ENCODE results near the gene EVA1A.

The EVA1A gene

GRCh38 chr2:75562513-75562864, 1.8 kb upstream of the EVA1A start:
- no peak for DNase-seq

- DNase-seq = no peak
Observed at GRCh38 chr2:75561566-75562512, 1.1 kb upstream of the EVA1A start.

- peak; percentile 57 for DNase-seq
Observed at GRCh38 chr2:75560022-75560767, 544 bp downstream of the EVA1A start.

- DNase-seq = no peak
Observed at GRCh38 chr2:75559680-75560021, 1.1 kb downstream of the EVA1A start.

GRCh38 chr2:75558786-75559679, 1.7 kb downstream of the EVA1A start:
- no peak for DNase-seq

- DNase-seq = no peak
Observed at GRCh38 chr2:75558136-75558535, 2.6 kb downstream of the EVA1A start.

- no peak for DNase-seq
Observed at GRCh38 chr2:75557474-75558133, 3.1 kb downstream of the EVA1A start.

DNA sequence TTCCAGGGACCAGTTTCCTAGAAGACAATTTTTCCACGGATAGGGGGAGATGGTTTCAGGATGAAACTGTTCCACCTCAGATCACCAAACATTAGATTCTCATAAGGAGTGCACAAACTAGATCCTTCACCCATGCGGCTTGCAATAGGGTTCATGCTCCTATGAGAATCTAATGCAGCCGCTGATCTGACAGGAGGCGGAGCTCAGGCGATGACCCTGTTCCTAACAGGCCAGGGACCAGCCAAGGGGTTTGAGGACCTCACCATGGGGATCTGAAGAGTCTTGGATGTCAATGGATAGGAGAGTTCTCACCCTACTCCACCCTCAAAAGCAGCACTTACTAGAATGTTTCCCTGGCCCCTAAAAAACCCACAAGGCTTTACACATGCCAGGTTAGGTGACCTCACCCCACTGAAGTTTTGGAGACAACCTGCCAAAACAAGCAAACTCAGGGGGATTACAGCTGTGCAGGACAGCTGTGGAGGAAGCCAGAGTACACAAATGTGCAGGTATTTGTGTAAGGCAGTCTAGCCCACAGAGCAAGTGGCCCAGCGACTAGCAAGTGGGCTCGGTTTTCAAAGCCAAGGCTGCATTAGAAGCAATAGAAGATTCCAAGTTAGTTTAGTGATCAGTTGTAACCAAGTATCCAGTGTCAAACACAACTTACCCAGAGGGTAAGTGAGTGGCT, 3.9 kb downstream of the EVA1A start:
- no peak for DNase-seq

DNA sequence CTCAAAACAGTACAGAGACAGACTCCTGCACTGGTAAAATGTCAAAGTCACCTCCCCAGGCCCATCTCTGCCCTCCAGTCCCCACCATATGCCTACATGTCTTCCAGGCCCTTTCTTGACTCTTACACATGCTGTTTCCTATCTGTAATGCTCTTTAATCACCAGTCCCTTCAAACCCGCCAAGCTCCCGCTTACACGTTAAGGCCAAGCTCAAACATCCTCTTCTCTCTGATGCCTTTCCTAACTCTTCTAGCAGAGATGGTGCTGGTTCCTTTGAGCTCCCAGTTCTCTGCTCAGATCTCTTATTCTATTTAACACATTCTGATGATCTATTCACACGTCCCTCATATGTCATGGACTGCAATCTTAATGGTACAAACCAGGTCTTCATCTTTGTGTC, 5.0 kb downstream of the EVA1A start:
- DNase-seq = no peak

DNA sequence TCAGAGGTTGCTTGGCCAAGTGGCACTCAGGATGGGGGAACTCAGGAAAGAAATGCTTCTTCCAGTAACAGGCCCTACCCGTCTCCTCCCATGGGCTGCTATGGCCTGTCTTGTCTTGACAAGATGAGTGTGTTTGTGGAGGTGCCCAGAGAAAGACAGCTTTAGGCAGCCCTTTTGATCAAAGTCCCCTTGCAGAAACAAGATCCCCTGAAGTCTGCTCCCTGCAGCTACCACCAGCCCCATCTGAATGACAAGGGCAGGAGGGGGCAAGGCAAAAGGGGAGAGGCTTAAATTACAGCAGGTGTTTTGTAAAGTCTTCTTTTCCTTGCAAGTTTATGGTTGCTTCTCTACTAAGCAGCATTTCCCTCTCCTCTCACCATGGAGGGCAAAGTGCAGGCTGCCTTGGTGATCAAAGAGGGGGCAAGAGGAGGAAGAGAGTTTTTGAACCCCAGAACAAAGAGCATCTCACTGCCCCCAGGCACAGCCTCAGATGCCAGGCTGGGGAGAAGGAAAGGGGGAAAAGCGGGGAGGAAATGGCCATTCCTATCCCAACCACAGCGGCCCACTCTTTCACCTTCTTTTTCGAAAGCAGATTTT, 6.7 kb downstream of the EVA1A start:
- no peak for DNase-seq

- DNase-seq = no peak
Observed at GRCh38 chr2:75552222-75552621, 8.5 kb downstream of the EVA1A start.

DNA sequence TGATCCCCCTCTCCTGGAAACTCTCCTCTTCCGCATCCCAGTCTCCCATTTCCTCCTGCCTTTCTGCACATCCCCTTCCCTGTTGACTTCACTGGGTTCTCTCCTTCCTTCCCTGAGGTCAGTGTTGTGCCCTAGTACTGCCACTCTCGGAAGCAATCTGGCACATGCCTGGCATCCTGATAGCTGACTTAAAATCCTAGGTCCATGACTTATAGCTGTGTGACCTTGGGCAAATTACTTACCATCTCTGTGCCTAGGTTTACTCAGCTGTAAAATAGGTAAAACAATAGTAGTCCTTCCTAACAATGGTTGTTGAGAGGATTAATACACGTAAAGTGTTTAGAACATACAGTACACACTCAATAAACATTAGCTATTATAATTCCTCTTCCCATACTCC, 9.3 kb downstream of the EVA1A start:
- no peak for DNase-seq

DNA sequence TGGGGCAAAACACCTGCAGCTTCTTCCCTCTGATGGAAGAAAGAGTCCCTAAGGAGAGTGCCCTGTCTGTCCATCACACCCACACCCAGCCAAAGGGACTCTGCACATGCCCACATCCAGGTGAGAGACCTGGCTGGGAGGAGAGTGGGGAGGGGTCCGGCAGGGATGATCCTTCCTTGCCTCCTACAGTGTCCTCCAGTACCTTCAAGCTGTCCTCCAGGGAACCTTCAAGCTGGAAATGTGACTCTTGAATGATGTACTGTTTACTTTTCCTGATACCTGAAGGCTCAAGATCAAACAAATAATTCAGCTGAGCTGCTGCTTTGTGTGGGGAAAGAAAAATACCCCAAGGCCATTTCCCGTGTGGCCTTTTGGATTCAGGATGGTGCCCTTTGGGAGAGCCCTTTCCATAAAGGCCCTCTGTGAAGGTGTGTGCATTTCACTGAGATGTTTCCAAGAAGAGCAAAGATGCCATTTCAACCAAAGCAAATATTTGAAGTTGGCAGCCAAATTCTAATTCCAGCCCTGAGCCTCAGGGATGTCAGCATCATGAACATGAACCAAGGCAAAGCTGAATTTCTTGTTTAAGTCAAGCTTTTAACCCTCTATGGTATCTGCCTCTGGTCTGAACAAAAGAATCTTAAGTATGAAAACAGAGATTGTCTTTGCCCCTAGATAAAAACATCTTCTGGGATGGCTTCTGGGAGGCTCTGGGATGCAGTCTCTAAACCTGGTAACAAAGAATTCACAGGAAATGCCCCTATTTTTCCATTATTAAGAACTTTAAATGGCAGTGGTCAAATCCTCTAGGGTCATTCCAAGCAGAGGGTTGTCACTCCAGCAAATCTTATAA, 11.1 kb downstream of the EVA1A start:
- no peak for DNase-seq

- DNase-seq = no peak
Observed at GRCh38 chr2:75548036-75548573, 12.6 kb downstream of the EVA1A start.

- DNase-seq = no peak
Observed at GRCh38 chr2:75547345-75548035, 13.2 kb downstream of the EVA1A start.

DNA sequence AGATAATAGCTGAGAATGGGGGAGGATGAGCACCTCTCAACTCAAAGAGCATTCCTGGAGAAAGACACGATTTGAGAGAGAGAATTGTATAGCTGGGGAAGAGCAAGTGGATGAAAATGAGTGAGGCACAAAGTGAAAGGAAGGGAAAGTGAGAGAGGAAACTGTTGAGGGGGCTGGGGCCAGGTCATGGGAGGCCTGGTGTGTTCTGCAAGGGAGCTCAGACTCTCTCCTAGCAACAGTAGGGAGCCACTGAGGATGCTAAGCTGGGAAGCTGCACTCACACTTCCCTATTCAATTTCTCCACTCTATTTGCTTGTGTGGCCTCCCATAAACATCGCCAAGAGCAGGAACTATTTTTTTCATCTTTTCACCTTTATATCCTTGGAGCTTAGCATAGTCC, 14.8 kb downstream of the EVA1A start:
- DNase-seq = no peak

DNA sequence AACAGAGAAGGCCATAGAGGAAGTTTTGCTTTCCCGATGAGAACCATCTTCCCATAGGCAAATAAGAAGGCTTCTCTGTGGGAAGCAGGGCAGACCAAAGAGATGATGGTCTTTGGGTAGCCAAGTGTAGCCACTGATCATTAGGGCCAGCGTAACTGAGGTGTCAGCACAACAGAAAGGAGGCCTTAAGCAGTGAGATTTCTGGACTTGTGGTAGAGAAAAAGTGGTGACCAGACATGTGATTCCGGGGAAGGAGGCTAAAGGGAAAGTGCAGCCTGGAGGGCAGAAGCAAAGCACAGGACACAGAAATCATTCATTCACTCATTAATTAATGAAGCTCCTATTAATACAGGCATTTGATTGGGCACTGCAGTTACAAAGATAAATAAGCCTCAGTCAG, 15.4 kb downstream of the EVA1A start:
- no peak for DNase-seq

DNA sequence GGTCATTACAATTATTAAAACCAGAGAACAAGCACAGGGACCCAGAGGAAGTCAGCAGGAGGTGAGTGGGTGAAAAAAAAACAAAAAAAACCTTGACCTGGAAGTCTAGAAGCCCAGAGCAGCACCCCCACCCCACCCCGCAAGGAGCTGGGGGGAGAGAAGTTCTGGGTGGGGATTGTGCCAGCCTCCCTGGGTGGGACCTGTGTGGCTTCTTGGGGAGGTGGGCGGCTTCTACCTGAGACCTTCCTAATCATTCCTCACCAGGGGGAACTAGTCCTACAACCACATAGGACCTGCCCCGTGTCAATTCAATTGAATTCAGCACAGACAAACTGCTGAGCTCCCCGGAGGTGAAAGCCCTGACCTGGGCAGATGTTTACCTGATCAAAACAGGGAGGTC, 17.3 kb downstream of the EVA1A start:
- DNase-seq = no peak

DNA sequence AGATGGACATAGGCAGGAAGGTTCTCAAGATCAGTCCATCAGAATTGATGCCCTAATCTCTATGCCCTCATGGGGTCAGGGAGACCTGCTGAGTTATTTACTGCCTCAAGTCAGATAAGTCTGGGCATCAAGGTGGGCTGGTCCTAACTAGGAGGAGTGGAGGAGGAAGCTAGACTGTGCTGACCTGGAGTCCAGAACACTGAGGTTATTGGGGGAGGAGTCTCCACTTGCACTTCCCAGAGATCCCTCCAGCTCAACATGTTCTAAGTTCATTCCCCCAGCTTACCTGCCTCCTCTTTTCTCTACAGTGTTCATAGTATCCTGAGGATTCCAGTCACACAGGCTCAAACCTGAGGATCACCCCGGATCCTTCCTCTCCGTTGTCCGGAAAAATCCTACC, 19.3 kb downstream of the EVA1A start:
- DNase-seq = no peak

DNA sequence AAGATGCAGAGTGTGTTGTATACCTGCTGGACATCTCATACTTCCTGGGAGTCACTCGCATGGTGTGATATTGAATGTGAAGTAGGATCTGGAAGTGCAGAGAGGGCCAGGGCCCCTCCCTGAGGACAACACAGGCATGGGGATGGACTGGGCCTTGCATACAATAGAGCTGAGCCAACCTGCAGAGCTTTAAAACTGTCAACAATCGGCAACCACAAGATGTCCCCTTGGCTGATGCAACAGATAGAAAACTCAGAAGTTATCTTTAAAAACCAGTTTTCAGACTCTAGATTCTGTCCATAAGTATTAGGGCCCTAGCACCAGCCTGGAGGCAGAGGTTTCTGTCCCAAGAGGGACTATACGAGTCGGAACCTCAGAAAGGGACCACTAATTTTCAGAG, 19.7 kb downstream of the EVA1A start:
- DNase-seq = no peak
